Neural progenitor cell (in vitro differentiated cells): ENCODE results near the gene C4orf50. TPM values are rescaled to one million over a fixed set of nuclear protein-coding genes. Genes with fewer than 3 reads are reported as not detected.

Experiments used
- DNase-seq: peaks from one replicate; pipeline ENCODE4 v3.0.0-alpha.2; 2016; ENCODE audit warnings: low spot score
- H2AFZ ChIP-seq: fragments of 200-600 bp; sonication (generic); replicated peaks from 2 replicates; pipeline ENCODE4 v1.6.1; 2016; ENCODE audit warnings: antibody characterized with exemption
- H3F3A ChIP-seq: fragments of 200-600 bp; sonication (generic); 2 replicates; pipeline ENCODE4 v1.6.1; 2016; ENCODE audit warnings: antibody characterized with exemption, low read depth
- H3K27ac ChIP-seq: fragments of 200-600 bp; sonication (generic); 2 replicates; pipeline ENCODE4 v1.5.1; 2016; ENCODE audit warnings: mild to moderate bottlenecking
- H3K27me3 ChIP-seq: fragments of 200-600 bp; sonication (generic); 2 replicates; pipeline ENCODE4 v1.6.1; 2016; ENCODE audit warnings: mild to moderate bottlenecking, moderate library complexity
- H3K36me3 ChIP-seq: fragments of 200-600 bp; sonication (generic); 2 replicates; pipeline ENCODE4 v1.5.1; 2016
- H3K4me1 ChIP-seq: fragments of 200-600 bp; sonication (generic); 2 replicates; pipeline ENCODE4 v1.6.1; 2016; ENCODE audit warnings: mixed run types
- H3K4me2 ChIP-seq: fragments of 200-600 bp; sonication (generic); 2 replicates; pipeline ENCODE4 v1.6.1; 2016
- H3K4me3 ChIP-seq: fragments of 200-600 bp; sonication (generic); 2 replicates; pipeline ENCODE4 v1.5.1; 2016
- H3K79me2 ChIP-seq: fragments of 200-600 bp; sonication (generic); 2 replicates; pipeline ENCODE4 v1.6.1; 2016; ENCODE audit warnings: low read depth
- H3K9ac ChIP-seq: fragments of 200-600 bp; sonication (generic); 2 replicates; pipeline ENCODE4 v1.6.1; 2016
- H3K9me3 ChIP-seq: fragments of 200-600 bp; sonication (generic); 2 replicates; pipeline ENCODE4 v1.5.1; 2016; ENCODE audit warnings: low read depth
- H4K20me1 ChIP-seq: fragments of 200-600 bp; sonication (generic); 2 replicates; pipeline ENCODE4 v1.6.1; 2016; ENCODE audit warnings: low read depth
- H3K27ac Mint-ChIP-seq: 3 replicates; pipeline ENCODE4 v1.8.0; 2021; ENCODE audit warnings: mixed read lengths
- H3K27me3 Mint-ChIP-seq: 2 replicates; pipeline ENCODE4 v1.8.0; 2022; ENCODE audit warnings: low read depth, mild to moderate bottlenecking, inconsistent platforms, moderate library complexity, mixed read lengths; ENCODE audit not compliant: insufficient read depth
- H3K36me3 Mint-ChIP-seq: 3 replicates; pipeline ENCODE4 v1.8.0; 2021; ENCODE audit warnings: mixed read lengths
- H3K4me1 Mint-ChIP-seq: 3 replicates; pipeline ENCODE4 v1.8.0; 2021; ENCODE audit warnings: mixed read lengths
- H3K4me3 Mint-ChIP-seq: 3 replicates; pipeline ENCODE4 v1.8.0; 2021; ENCODE audit warnings: mild to moderate bottlenecking, moderate library complexity, mixed read lengths
- H3K9me3 Mint-ChIP-seq: 3 replicates; pipeline ENCODE4 v1.8.0; 2020; ENCODE audit warnings: mixed read lengths
- EZH2 ChIP-seq: fragments of 200-600 bp; sonication (generic); IDR thresholded peaks from 2 replicates; pipeline ENCODE4 v1.6.1; 2017; ENCODE audit warnings: antibody characterized with exemption, mild to moderate bottlenecking, moderate library complexity
- EZH2phosphoT487 ChIP-seq: fragments of 200-600 bp; sonication (generic); IDR thresholded peaks from 2 replicates; pipeline ENCODE4 v1.6.1; 2017; ENCODE audit warnings: antibody characterized with exemption
- total RNA-seq: library from RNA; depleted of rRNA; stranded (reverse); fragments of >200 nt; gene quantifications from 2 replicates; pipeline ENCODE4 v1.2.3, GENCODE V29; 2015; ENCODE audit warnings: low replicate concordance
- TF ChIP-seq, protein P1 (sequence below): fragments of 200-600 bp; sonication (generic); IDR thresholded peaks from 2 replicates; pipeline ENCODE4 v1.5.1; 2017; ENCODE audit warnings: antibody characterized with exemption, mild to moderate bottlenecking

C4orf50 gene
- total RNA-seq, 1 donor from 2014 or later, result 0.32 TPM

DNA sequence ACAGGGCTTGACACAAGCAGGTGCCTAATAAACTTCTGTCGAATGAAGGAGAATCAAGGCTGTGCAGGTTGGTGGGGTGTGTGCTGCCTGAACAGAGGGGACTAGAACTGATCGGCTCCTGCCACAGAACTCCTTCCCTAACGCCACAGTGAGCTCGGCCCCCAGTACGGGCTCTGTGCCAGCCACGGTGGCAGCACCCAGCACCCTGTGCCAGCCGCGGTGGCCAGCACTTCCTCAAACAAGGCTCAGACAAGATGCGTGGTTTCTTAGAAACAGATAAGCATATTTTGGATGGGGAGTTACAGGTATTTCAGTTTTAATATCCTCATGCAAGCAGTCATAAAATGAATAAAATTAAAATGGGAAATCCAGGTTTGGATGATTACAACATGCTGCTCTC, 26.0 kb upstream of the C4orf50 start:
- Mint-ChIP-seq H3K27ac (no peak overlapping the region), H3K4me3 (no peak overlapping the region), H3K9me3 (no peaks in the 10 kb centered on the region), H3K36me3 (no peaks in the 10 kb centered on the region), H3K27me3 (peaks cover 3% of the 10 kb centered on the region), H3K4me1 (no peaks in the 10 kb centered on the region)
- Histone ChIP-seq H3K9ac (no peak overlapping the region), H3K79me2 (no peaks in the 10 kb centered on the region), H3K27ac (no peak overlapping the region), H3F3A (no peaks in the 10 kb centered on the region), H3K9me3 (no peaks in the 10 kb centered on the region), H2AFZ (no peak overlapping the region), H4K20me1 (no peaks in the 10 kb centered on the region), H3K4me1 (no peaks in the 10 kb centered on the region), H3K4me2 (no peak overlapping the region), H3K4me3 (no peak overlapping the region), H3K27me3 (no peaks in the 10 kb centered on the region), H3K36me3 (no peaks in the 10 kb centered on the region)
- no peak for DNase-seq
- TF ChIP-seq EZH2, result no peak
- no peak for TF ChIP-seq EZH2phosphoT487
- TF ChIP-seq, protein P1, sequence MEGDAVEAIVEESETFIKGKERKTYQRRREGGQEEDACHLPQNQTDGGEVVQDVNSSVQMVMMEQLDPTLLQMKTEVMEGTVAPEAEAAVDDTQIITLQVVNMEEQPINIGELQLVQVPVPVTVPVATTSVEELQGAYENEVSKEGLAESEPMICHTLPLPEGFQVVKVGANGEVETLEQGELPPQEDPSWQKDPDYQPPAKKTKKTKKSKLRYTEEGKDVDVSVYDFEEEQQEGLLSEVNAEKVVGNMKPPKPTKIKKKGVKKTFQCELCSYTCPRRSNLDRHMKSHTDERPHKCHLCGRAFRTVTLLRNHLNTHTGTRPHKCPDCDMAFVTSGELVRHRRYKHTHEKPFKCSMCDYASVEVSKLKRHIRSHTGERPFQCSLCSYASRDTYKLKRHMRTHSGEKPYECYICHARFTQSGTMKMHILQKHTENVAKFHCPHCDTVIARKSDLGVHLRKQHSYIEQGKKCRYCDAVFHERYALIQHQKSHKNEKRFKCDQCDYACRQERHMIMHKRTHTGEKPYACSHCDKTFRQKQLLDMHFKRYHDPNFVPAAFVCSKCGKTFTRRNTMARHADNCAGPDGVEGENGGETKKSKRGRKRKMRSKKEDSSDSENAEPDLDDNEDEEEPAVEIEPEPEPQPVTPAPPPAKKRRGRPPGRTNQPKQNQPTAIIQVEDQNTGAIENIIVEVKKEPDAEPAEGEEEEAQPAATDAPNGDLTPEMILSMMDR, result no peak

DNA sequence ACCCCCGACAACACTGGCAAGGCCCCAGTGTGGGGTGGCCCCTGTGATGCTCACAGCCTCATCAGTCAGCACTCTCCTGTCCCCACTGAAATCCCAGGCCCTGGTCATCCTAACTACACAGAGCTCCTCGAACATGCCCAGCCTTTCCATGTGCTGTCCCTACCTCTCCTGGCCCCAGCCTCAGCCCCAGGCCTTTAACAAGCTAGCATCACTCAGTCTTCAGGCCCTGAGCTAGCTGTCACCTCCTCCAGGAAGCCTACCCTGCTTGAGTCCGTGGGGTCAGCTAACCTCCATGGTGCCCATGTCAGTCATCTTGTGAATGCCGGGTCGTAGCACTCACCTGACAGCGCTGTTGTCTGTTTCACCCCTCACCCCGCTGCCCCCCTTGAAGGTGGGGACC, 25.6 kb upstream of the C4orf50 start:
- no peak for TF ChIP-seq EZH2phosphoT487
- TF ChIP-seq, protein P1, result no peak
- Histone ChIP-seq H4K20me1 (no peaks in the 10 kb centered on the region), H3K27ac (no peak overlapping the region), H3K4me1 (no peaks in the 10 kb centered on the region), H3K4me2 (no peak overlapping the region), H3K9ac (no peak overlapping the region), H3K27me3 (no peaks in the 10 kb centered on the region), H3K36me3 (no peaks in the 10 kb centered on the region), H3F3A (no peaks in the 10 kb centered on the region), H3K4me3 (no peak overlapping the region), H3K9me3 (no peaks in the 10 kb centered on the region), H3K79me2 (no peaks in the 10 kb centered on the region), H2AFZ (no peak overlapping the region)
- Mint-ChIP-seq H3K4me1 (no peaks in the 10 kb centered on the region), H3K4me3 (no peak overlapping the region), H3K27me3 (peaks cover 3% of the 10 kb centered on the region), H3K9me3 (no peaks in the 10 kb centered on the region), H3K36me3 (no peaks in the 10 kb centered on the region), H3K27ac (no peak overlapping the region)
- no peak for DNase-seq

DNA sequence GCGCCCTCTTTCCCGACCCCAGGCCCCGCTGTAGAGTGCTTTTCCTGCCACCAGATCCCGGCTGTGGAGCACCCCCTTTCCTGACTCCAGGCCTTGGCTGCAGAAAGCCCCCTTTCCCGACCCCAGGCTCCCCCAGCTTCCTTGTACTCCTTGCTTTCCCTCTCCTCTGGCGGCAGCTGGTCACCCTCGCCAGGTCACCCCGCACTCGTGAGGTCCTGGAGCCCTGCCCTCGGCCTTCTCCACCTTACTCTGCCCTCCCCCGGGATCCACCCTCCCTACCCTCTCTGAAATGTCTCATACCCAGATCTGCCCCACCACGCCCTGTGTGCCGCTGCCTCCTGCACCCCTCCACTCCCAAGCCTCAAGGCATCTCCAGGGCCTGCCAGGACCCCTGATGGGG, 25.0 kb upstream of the C4orf50 start:
- Mint-ChIP-seq H3K4me3 (no peak overlapping the region), H3K27ac (no peak overlapping the region), H3K36me3 (no peaks in the 10 kb centered on the region), H3K9me3 (no peaks in the 10 kb centered on the region), H3K27me3 (peaks cover 3% of the 10 kb centered on the region), H3K4me1 (no peaks in the 10 kb centered on the region)
- no peak for DNase-seq
- H3K4me1 ChIP-seq, result no peaks in the 10 kb centered on the region
- TF ChIP-seq, protein P1, result no peak
- no peak overlapping the region for H3K4me2 ChIP-seq
- H3K79me2 ChIP-seq, result no peaks in the 10 kb centered on the region
- no peaks in the 10 kb centered on the region for H4K20me1 ChIP-seq
- no peak overlapping the region for H3K4me3 ChIP-seq
- no peaks in the 10 kb centered on the region for H3K36me3 ChIP-seq
- H3F3A ChIP-seq, result no peaks in the 10 kb centered on the region
- no peaks in the 10 kb centered on the region for H3K9me3 ChIP-seq
- no peak overlapping the region for H3K9ac ChIP-seq
- H3K27ac ChIP-seq, result no peak overlapping the region
- no peaks in the 10 kb centered on the region for H3K27me3 ChIP-seq
- H2AFZ ChIP-seq, result no peak overlapping the region
